Cerebellar cortex (tissue), 1 donor: ENCODE measurements around the gene ZNF598.
A peak's percentile ranks its signal among the peaks of the same experiment; 100 is the strongest.

ENCODE experiments used
- DNase-seq: peaks from one replicate; pipeline ENCODE4 v3.0.0-alpha.2; 2015; ENCODE audit warnings: low spot score

ZNF598 gene

DNA sequence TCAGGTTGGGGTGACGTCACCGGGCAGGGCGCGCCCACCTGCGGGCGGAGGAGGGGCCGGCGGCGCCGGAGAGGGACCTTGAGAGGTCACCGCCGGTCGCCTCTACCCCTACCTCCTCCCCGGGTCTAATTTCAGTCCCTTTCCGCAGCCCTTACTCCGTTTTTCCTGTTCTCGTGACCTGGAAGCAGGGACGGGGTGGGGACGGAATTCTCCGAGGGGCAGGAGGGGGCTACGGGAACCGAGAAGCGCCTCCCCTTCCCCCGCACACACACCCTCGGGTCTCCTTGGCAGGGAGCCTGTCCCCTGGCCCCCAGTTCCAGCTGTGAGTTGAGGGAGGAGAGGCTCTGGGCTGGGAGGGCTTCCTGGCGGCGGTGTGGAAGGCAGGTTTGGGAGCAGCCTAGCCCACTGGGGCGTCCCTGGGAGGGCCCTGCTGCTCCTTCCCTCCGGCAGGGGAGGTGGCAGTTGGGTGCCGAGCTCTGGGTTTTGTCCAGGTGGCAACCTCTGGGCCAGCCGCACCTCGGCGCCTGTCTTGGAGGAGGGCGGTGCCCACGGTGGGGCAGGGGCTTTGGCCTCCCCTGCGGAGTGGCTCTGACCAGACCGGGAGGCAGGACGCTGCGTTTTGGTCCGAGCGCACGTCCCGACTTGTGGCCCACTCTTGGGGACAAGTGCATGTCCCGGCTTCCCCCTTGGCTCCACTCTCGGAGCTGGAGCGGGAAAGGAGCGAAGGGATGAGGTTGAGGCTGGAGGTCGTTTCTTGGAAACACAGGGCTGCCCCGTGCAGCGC is 19.1 kb downstream of the ZNF598 start:
- DNase-seq = peak; percentile 49

DNA sequence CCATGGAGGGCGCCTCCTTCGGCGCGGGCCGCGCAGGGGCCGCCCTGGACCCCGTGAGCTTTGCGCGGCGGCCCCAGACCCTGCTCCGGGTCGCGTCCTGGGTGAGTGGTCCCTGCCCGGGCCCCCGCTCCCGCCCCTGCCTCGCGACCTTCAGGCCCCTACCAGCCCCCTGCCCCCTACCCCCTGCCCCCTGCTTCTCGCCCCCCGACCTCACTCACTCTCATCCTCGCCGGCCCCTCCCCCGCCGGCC is 19.6 kb downstream of the ZNF598 start:
- no peak for DNase-seq

DNA sequence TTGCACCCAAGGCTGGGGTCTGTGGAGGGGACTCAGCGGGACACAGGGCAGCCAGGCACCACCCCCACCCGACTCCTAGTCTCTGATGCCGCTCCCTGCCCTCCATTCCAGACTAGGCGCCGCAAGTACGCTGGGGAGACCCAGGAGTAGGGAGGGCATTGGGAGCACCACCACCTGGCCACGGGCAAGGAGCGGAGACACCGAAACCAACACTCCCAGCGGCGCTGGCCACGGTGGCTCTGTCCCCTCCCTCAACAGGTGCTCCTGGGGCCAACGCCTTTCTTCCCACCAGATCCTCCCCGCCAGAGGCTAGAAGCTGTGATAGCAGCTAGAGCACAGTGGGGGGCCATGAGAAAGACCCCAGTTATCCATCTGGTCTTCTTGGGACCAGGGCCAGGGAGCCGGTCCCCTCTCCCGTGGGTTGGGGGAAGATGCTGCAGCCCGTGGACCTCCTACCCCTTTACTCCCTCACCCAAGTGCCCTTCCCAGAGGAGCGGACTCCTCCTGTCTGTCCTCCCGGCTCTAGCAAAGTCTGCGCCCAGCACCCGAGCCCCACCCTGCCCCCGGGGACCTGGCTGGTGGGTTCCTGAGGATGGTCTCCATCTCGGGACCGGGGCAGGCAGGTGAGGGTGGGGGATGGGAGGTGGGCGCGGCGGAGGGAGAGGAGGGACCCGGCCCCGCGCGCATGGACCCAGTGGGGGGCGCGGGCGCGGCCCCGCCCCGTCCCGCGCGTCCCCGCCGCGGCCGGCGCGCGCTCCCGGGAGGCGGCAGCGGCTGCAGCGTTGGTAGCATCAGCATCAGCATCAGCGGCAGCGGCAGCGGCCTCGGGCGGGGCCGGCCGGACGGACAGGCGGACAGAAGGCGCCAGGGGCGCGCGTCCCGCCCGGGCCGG is 20.2 kb downstream of the ZNF598 start, which contains the start of gene SYNGR3:
SYNGR3 (plus strand) TSS at position 762 of the 892 bp plus-strand sequence. CDS start 133 bp downstream, outside the sequence.
- no peak for DNase-seq

DNA sequence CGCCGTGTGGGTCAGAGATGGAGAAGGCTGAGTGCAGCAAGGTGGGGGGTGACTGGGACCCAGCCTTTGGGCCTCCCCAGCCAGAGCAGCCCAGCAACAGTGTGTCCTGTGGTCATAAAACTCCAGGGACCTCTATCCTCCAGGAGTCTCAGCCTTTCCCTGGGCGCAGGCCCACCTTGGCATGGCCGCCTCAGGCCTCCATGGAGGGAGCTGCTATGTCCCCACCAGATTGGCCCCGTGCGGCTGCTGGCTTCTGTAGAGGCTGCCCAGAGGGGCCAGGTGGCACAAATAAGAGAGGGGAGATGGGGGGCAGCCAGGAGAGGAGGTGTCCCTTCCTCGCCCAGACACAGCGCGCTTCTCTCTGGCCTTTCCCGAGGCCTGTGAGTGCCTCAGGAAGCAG is 22.4 kb downstream of the ZNF598 start:
- no peak for DNase-seq

DNA sequence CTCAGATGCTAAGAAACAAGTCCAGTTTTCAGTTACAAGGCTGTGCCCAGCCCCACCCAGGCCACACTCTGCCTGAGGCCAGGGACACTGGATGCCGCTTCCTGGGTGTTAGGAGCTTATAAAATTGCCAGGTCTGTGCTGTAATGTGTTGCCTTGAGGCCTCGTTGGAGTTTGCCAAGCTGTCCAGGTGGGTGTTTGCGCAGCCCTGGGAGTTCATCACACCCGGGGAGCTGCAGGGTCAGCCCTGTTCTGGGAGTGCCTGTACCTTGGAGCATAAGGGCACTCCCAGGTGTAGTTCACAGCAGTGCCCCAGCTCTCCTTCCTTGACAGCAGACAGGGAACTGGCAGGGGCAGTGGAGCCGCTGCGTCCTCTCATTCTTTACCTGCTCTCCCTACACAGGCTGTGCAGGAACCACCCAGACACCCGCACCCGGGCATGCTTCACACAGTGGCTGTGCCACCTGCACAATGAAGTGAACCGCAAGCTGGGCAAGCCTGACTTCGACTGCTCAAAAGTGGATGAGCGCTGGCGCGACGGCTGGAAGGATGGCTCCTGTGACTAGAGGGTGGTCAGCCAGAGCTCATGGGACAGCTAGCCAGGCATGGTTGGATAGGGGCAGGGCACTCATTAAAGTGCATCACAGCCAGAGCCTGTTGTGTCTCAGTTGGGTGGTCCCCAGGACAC is 24.0 kb downstream of the ZNF598 start:
- no peak for DNase-seq

DNA sequence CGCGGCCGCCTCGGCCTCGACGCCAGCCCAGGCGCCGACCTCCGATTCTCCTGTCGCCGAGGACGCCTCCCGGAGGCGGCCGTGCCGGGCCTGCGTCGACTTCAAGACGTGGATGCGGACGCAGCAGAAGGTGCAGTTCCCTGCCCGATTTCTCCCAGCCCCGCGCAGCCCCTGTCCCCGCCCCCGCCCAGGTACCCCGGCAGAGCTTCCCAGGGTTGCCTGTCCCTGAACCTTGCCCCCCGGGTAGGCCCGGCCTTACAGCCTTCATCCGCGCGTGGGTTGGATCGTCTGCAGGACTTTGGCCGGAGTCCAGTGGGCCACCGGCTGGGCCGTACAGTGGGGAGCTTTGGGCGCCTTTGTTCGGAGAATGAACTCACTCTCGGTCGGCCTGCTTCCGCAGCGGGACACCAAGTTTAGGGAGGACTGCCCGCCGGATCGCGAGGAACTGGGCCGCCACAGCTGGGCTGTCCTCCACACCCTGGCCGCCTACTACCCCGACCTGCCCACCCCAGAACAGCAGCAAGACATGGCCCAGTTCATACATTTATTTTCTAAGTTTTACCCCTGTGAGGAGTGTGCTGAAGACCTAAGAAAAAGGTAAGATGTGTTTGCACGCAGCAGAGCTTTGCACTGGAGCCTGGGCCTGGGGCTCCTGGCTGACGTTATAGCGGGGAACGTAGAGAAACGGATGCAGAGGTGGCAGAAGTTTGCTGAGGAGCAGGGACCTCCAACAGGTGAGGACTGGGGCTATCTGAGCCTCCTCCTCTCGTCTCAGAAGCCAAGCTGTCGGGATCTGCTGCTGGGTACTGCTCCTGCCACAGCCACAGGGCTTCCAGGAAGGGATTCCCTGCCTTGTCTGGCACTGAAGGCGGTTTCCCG is 25.0 kb downstream of the ZNF598 start:
- DNase-seq = no peak

DNA sequence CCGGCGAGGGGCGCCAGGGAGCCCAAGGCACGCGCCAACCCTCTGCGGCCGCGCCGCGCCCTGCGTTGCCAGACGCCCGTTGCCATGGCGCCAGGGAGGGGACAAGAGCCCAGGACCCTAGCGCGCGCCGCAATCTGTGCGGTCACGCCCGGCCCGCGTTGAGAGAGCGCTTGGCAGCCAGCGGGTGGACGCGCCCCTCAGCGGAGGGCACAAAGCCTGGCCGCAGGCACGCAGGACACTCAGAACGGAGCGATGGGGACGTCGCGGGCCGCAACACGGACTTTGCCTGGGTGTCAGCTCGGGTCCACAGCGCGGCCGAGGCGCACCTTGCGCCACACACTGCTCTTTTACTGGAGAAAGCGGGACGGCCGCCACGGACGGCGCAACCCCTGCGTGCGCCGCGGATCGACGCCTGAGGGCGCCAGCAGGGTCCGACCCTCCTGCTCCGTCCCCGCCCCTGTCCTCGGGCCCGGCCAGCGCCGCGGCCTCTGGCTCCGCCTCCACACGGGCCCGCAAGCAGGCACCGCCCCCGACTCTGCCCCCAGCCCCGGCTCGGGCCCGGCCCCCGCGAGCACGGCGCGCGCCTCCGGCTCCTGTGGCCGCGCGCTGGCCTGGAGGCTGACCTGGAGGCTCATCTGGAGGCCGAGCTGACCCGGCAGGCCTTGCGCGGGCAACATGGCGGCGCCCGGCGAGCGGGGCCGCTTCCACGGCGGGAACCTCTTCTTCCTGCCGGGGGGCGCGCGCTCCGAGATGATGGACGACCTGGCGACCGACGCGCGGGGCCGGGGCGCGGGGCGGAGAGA is 25.9 kb downstream of the ZNF598 start, which contains the start of gene GFER:
GFER (plus strand) TSS at position 650 of the 803 bp plus-strand sequence; CDS start at position 676, 26 bp downstream.
- peak; percentile 85 for DNase-seq

DNA sequence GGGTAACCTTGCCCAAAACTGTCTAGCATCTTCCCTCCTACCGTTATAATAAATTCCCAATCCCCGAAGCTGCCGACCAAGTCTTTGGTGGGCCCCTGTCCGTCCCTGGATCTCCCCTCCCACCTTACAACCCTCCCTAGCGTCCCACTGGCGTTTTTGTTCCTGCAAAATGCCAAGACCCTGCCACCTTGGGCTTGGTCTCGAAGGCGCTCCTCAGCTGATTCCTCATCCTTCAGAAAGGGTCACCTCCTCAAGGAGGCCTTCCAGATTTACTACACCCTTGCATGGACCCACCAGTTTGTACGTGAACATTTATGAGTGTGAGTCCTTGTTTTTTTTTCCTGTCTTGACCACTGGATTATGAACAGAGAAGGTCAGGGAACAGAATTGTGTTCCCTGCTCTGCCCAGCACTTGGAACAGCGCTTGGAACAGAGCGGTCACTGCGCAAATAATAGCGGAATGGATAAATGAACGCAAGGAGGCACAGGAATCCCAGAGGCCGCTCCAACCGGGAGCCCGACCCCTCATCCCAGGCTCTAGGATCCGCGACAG is 26.6 kb downstream of the ZNF598 start:
- DNase-seq = no peak

DNA sequence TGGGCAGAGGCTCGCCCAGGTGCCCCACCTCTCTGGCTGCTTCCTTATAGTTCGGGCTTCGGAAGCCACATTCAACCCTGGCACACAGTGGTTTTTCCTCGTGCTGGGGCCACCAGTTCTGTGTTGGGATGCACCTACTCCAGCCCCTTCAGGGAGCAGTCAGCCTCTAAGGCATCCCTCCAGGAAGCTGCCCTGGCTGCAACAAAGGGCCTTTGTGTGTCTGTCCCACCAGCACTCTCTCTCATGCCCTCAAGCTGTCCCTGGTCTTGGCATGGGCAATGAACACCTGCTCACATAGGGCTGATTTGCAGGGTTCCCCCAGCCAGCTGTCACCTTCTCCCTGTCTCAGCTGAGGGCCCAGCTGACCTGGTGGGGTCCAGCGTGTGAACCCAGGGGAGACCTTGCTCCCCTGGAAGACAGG is 27.6 kb downstream of the ZNF598 start:
- DNase-seq = no peak

DNA sequence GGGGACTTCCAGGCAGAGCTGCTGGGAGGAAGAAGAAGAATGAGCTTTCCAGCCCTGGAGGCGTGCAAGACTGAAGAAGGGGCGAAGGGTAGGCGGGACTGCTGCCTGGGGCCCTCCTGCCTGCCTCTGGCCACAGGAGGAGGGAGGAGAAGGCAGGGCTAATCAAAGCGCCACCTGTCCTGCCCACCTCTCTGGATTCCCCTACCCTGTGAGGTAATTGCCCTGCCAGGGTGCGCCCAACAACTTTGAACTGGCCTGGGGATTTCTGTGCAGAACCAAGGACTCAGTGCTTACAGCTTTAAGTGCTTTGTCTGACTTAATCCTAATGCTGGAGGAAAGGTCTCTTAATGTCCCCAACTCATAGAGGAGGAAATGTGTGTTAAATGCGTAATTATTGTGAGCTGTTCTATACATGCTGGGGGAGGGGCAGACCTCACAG is 28.2 kb downstream of the ZNF598 start, which contains the start of gene NOXO1:
NOXO1 (minus strand) TSS at position 72 of the 439 bp plus-strand sequence. CDS start 290 bp downstream, outside the sequence.
- DNase-seq = no peak

DNA sequence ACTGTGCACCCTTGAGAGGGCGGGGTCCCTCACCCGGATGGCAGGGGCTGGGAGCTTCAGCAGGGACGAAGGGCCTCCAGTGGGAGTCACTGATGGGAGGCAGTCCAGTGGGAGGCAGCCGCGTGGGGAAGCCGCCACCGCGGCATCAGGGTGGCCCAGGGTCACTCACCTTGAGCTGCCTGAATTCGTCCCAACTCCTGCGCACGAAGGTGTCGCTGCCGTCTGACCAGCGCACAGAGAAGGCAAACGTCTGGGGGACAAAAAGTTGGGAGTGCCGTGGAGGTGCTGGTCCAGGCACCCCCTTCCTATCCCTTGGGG is 28.9 kb downstream of the ZNF598 start:
- no peak for DNase-seq

DNA sequence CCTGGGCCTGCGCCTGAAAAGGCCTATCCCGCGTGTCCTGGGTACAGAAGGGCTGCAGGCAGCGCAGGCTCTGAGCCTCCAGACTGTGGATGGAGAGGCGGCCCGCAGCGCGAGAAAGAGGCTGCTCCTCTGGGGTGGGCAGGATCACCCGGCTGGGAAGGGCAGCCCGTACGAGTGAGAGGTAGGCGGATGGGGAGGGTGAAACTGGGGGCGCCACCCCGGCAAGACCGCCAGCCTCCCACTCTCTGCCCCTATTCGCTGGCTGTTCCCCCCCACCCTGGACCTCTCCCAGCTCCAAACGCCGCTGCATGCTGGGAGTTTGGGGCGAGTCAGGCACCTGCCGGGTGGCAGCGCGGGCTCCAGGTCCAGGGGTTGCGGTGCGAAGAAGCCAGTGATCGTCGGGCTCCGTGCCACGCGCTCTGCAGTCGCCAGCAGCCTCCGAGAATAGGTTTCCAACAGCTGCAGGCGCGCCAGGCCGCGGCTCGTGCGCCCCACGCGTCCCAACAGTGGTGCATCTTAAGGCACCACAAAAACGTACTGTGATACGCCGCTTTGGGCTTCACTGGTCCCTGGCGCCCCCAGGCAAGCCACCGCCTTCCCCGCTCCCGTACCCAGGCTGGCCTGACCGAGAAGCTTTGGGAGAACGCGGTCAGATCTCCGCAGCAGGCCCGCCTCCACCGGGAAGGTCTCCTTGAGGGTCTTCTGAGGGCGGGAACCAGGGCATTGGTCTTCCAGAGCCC is 29.4 kb downstream of the ZNF598 start:
- no peak for DNase-seq

DNA sequence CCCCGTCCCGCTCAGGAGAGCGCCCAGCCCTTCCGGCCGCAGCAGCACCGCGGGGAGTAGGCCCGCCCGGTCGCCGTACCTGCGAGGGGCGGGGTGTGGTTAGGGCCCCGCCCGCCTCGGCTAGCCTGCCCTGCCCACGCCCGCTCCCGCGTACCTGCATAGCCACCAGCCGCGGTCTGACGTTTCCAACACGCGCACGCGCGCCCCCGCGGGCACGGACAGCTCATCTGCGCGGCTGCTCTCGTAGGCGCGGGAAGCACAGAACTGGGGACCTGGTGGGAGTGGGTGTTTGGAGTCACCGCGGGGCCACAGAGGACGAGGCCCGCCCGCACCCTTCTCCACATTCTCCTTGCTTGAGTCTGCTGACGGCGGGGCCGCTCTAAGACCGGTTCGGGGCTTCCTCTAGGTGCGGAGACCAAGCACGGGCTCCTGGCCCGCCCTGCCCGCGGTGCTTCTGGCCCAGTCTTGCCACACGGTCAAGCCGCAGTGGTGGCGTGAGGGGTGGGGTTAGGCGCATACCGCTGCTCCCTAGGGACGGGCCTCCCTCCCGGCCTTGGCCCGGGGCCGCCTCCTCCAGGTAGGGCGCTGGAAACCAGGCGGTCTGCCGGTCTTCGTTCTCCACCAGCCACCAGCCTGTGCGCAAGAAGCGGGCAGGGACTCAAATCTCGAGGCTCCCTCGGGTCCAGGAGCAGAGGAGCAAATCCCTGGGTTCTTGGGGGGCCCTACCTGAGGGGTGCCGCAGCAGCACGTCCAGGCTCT is 30.2 kb downstream of the ZNF598 start:
- peak; percentile 60 for DNase-seq

DNA sequence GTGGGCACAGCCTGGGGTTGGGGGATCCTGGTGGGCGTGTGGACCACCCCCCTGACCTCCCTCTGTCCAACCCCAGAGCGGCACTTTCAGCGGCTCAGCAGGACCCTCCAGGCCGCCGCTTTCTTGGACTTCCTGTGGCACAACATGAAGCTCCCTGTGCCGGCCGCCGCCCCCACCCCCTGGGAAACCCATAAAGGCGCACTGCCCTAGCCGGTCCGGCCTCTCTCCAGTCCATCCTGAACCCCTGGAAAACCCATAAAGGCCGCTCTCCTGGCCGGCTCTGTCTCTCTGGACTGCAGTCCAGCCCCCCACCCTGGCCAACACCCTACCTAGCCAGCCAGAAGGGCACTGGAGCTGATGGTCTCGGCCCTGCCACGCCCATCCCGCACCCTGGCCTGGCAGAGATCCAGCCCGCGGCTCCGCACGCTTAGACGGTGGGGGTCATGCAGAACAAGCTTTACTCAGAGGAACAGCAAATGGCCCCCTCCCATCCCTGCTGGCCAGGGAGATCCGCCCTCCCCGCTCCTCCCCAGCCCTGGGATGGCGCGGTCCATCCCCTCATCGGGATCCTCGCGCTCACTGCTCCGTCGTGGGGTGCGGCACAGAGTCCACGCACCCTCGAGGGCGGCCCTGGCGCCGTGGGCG is 31.0 kb downstream of the ZNF598 start:
- DNase-seq = no peak

DNA sequence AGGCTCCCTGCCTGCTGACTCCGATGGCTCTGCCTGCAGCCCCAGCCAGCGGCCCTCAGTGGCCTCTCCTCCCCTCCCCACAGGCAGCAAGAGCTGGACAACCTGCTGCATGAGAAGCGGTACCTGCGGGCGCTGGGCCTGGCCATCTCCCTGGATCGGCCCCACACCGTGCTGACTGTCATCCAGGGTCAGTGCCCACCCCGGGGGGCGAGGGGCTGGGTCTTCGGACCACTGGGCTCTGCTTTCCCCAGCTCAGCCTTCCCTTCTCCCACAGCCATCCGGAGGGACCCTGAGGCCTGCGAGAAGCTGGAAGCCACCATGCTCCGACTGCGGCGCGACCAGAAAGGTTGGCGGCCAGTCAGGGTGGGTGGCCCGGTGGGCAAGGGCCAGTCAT is 31.7 kb downstream of the ZNF598 start:
- no peak for DNase-seq

DNA sequence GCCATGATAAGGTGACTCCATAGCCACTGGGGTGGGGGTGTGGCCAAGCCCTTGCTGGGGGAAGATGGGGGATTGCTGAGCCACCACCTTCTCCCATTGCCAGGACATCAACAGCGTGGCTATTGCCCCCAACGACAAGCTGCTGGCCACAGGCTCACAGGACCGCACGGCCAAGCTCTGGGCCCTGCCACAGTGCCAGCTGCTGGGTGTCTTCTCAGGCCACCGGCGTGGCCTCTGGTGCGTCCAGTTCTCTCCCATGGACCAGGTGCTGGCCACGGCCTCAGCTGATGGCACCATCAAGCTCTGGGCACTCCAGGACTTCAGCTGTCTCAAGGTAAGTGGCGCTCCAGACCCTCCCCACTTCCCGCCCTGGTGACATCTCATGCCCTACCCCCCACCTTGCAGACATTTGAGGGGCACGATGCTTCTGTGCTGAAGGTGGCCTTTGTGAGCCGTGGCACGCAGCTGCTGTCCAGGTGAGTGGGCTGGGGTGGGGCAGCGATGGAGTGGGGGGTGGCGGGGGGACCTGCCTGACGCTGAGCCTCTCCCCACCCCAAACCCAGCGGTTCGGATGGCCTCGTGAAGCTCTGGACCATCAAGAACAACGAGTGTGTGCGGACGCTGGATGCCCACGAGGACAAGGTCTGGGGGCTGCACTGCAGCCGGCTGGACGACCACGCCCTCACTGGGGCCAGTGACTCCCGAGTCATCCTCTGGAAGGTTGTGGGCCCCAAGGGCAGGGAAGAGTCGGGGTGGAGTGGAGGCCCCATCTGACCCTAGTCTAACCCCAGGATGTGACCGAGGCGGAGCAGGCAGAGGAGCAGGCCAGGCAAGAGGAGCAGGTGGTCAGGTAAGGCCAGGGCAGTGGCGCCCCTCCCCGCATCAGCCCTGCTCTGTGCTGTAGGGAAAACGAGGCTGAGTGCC is 32.4 kb downstream of the ZNF598 start:
- no peak for DNase-seq

DNA sequence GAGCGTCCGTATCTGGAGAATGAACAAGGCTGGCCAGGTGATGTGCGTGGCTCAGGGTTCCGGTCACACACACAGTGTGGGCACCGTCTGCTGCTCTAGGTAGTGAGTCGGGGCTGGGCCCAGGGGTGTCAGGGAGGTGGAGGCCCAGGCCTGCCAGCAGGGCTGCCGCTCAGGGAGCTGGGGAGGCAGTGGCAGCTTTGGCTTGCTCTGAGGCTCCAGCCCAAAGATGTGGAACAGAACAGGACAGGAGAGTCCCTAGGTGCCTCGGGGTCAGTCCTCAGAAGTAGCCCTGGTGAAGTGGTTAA is 33.5 kb downstream of the ZNF598 start:
- no peak for DNase-seq
